Measurements from ENCODE around the gene PHLDA1. TPM values are rescaled to one million over a fixed set of nuclear protein-coding genes. Genes with fewer than 3 reads are reported as not detected.

PHLDA1 gene
- polyA plus RNA-seq, 1 of the 3 experiments (the other 2 are of a cell fraction), result 26.2 TPM

DNA sequence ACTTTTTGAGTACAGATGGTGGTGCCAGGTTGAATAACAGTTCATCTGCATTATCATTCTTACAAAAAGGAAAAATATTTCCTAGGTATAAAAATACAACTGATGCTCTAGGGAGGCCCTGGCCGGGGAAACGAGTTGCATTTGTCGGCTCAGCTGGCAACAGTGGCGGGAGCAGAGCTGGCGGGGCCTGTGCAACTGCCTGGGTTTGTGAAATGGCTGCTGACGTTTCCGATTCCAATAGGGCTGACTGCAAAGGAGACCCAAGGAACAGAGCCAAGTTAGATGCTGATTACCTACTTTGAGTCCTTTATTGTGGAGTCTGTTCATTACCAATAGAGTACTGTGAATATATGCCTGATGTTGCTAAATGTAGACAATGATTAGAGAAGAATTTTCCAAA, 25.8 kb upstream of the PHLDA1 start:
- Histone ChIP-seq H3K9ac (no peak overlapping the region), H3K4me1 (ENCODE audit: control insufficient read depth in 1 of 2, insufficient read depth in 2 of 2, low read depth in 1 of 2, low read length in 1 of 2) (no peaks in the 10 kb centered on the region; a peak in 1 of 4 replicates), H3K36me3 (replicated peaks in 1 of 2; ENCODE audit: control insufficient read depth in 1 of 2, insufficient read depth in 2 of 2, low read length in 1 of 2) (peaks cover 78 to 100% of the 10 kb centered on the region in 2 experiments), H3K4me3 (ENCODE audit: low read depth in 2 of 2, low read length in 1 of 2) (no peak overlapping the region), H3K79me2 (ENCODE audit: insufficient read depth) (peaks cover 83% of the 10 kb centered on the region), H2AFZ (ENCODE audit: low read depth) (no peak overlapping the region), H3K9me3 (no peaks in the 10 kb centered on the region), H3K9me2 (no peaks in the 10 kb centered on the region), H3F3A (replicated peaks; ENCODE audit: insufficient read depth) (peaks cover 41% of the 10 kb centered on the region), H3K4me2 (no peak overlapping the region), H3K27me3 (ENCODE audit: insufficient read depth) (no peaks in the 10 kb centered on the region), H3K27ac (ENCODE audit: low read depth in 2 of 2, low read length in 1 of 2) (no peak overlapping the region), H4K20me1 (ENCODE audit: insufficient read depth) (peaks cover 16% of the 10 kb centered on the region)
- ChIA-PET POLR2A (no interaction called here), CTCF (no interaction called here)
- TF ChIP-seq MAX (IDR thresholded peaks at IDR 0.05; ENCODE audit: low read depth) (no peak), USF1 (IDR thresholded peaks at IDR 0.05; ENCODE audit: borderline replicate concordance, low read depth) (no peak), ZBTB33 (IDR thresholded peaks at IDR 0.05; ENCODE audit: borderline replicate concordance, low read depth) (no peak), EZH2phosphoT487 (IDR thresholded peaks at IDR 0.05; ENCODE audit: borderline replicate concordance, low read depth) (no peak), FOXM1 (IDR thresholded peaks at IDR 0.05; ENCODE audit: low read depth) (no peak), TEAD4 (IDR thresholded peaks at IDR 0.05; ENCODE audit: borderline replicate concordance, insufficient read depth) (no peak), FOXJ3 (CRISPR knock-in tag; IDR thresholded peaks at IDR 0.05) (no peak), ELF1 (IDR thresholded peaks at IDR 0.05) (no peak)
- TF ChIP-seq, protein P1, sequence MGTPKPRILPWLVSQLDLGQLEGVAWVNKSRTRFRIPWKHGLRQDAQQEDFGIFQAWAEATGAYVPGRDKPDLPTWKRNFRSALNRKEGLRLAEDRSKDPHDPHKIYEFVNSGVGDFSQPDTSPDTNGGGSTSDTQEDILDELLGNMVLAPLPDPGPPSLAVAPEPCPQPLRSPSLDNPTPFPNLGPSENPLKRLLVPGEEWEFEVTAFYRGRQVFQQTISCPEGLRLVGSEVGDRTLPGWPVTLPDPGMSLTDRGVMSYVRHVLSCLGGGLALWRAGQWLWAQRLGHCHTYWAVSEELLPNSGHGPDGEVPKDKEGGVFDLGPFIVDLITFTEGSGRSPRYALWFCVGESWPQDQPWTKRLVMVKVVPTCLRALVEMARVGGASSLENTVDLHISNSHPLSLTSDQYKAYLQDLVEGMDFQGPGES (IDR thresholded peaks at IDR 0.05; ENCODE audit: low read depth, low read length), result no peak
- WGBS (ENCODE audit: low lambda C conversion rate), result 95% methylated on average over 7 of the region's 7 CpGs
- DNase-seq, result no peak

GRCh38 chr12:76055393-76055792, 23.8 kb upstream of the PHLDA1 start:
- peaks cover 41% of the 10 kb centered on the region for H3F3A ChIP-seq (replicated peaks; ENCODE audit: insufficient read depth)
- ChIA-PET CTCF (interaction anchor here (1.1 to 1.6 kb wide), 3 partner anchors 18 to 495 kb away, joined by 3 to 9 read pairs (median 4); no protein-coding TSS in a partner anchor), POLR2A (no interaction called here)
- no peaks in the 10 kb centered on the region; a peak in 1 of 4 replicates for H3K4me1 ChIP-seq (ENCODE audit: control insufficient read depth in 1 of 2, insufficient read depth in 2 of 2, low read depth in 1 of 2, low read length in 1 of 2)
- H3K4me3 ChIP-seq (ENCODE audit: low read depth in 2 of 2, low read length in 1 of 2), result no peak overlapping the region
- no peak overlapping the region for H3K9ac ChIP-seq
- H3K27me3 ChIP-seq (ENCODE audit: insufficient read depth), result no peaks in the 10 kb centered on the region
- peaks cover 82 to 98% of the 10 kb centered on the region in 2 experiments for H3K36me3 ChIP-seq (replicated peaks in 1 of 2; ENCODE audit: control insufficient read depth in 1 of 2, insufficient read depth in 2 of 2, low read length in 1 of 2)
- H3K9me3 ChIP-seq, result no peaks in the 10 kb centered on the region
- no peaks in the 10 kb centered on the region for H3K9me2 ChIP-seq
- 86% methylated on average over 2 of the region's 2 CpGs for WGBS (ENCODE audit: low lambda C conversion rate)
- no peaks in the 10 kb centered on the region; the same call in 1 of the 2 replicates for H4K20me1 ChIP-seq (ENCODE audit: insufficient read depth)
- no peak for DNase-seq
- H3K27ac ChIP-seq (ENCODE audit: low read depth in 2 of 2, low read length in 1 of 2), result no peak overlapping the region
- H3K4me2 ChIP-seq, result no peak overlapping the region
- no peak overlapping the region for H2AFZ ChIP-seq (ENCODE audit: low read depth)
- peaks cover 77% of the 10 kb centered on the region for H3K79me2 ChIP-seq (ENCODE audit: insufficient read depth)
- TF ChIP-seq FOXJ3 (CRISPR knock-in tag; IDR thresholded peaks at IDR 0.05), result no peak
- TF ChIP-seq GATA2 (CRISPR knock-in tag; IDR thresholded peaks at IDR 0.05), result no peak
- TF ChIP-seq PBX3 (IDR thresholded peaks at IDR 0.05), result no peak
- no peak for TF ChIP-seq ELF1 (IDR thresholded peaks at IDR 0.05)
- no peak for TF ChIP-seq RAD21 (IDR thresholded peaks at IDR 0.05; ENCODE audit: low read length)
- no peak for TF ChIP-seq RFX5 (IDR thresholded peaks at IDR 0.05; ENCODE audit: low read length)
- no peak for TF ChIP-seq USF2 (IDR thresholded peaks at IDR 0.05; ENCODE audit: borderline replicate concordance, low read depth, low read length)
- TF ChIP-seq RCOR1 (IDR thresholded peaks at IDR 0.05; ENCODE audit: low read length), result no peak
- TF ChIP-seq TAF1 (IDR thresholded peaks at IDR 0.05; ENCODE audit: borderline replicate concordance, low read depth, low read length), result no peak
- TF ChIP-seq POLR2AphosphoS5 (IDR thresholded peaks at IDR 0.05; ENCODE audit: low read depth, low read length), result no peak
- no peak for TF ChIP-seq USF1 (IDR thresholded peaks at IDR 0.05; ENCODE audit: borderline replicate concordance, low read depth)
- no peak for TF ChIP-seq GABPA (IDR thresholded peaks at IDR 0.05; ENCODE audit: low read depth)
- TF ChIP-seq, protein P1 (IDR thresholded peaks at IDR 0.05; ENCODE audit: low read depth, low read length), result no peak

Data from SK-N-SH (cell line).